Measurements from ENCODE around the gene DCTN3. TPM values are rescaled to one million over a fixed set of nuclear protein-coding genes. Genes with fewer than 3 reads are reported as not detected.

The DCTN3 gene
- total RNA-seq, 2 experiments from 2014 or later: 85.3 to 87.3 TPM

DNA sequence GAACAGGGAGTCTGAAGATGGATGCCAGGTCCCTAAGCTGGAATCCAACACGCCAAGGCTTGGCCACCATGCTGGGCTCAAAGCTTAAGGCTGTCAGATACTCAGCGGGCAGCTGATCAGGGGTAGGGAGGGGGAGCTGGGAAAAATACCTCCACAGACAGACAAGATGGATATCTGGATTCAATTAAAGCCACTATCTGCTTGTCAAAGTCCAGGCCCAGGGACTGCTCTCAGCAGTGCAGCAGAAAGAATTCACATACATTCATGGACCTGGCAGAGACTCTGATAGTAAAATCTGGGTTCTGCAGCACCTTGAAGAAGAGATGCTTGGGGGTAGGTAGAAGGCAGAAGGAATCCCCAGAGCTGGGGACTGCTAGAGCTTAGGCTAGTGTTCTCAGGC, 5.2 kb downstream of the DCTN3 start:
- Mint-ChIP-seq H3K27me3 (no peaks in the 10 kb centered on the region), H3K4me1 (ENCODE audit: low read depth) (peaks cover 30% of the 10 kb centered on the region), H3K4me3 (no peak overlapping the region), H3K9me3 (no peaks in the 10 kb centered on the region), H3K27ac (no peak overlapping the region), H3K36me3 (peaks cover 3% of the 10 kb centered on the region)
- DNase-seq: no peak
- POLR2A ChIA-PET: no interaction called here
- CTCF ChIA-PET: interaction anchor here (1.1 to 5.7 kb wide), 5 partner anchors 12 to 87 kb away, joined by 5 to 135 read pairs (median 7); partner anchors contain the start of genes ARID3C and SIGMAR1
- intact Hi-C loops (cut with micrococcal nuclease): no loop called here

DNA sequence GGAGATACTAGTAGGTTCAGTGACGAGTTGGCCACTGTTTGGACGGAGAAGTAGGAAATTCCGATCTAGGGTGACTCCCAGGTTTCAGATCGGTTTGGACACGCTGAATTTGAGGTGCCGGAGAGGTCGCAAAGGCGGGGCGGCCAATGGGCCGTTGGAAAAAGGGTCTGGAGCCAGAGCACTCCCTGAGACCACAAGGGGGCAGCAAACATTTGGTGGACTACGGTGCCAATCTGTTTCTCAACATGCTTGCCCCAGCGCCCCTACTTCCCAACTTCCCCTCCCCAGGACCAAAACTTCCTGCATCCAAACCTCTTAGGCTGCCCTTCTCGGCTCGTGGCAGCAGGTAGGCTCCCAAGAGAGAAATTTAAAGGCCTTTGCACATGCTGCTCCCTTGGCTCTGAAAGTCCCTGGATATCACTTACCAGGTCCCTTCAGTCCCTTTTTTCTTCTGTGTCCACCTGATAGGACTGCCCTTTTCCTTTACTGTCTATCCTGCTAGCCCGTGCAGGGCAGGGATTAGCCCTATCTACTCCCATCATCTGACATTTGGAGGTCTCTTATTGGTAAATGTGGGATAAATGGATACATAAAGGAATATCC, 7.4 kb downstream of the DCTN3 start:
- CTCF ChIA-PET: interaction anchor here (0.8 to 5.7 kb wide), 13 partner anchors 8 to 90 kb away, joined by 3 to 135 read pairs (median 4); partner anchors contain the start of genes ARID3C, DCTN3, GALT and SIGMAR1
- Mint-ChIP-seq H3K9me3 (no peaks in the 10 kb centered on the region), H3K4me3 (peak overlapping the region; percentile 89), H3K27ac (peak overlapping the region; percentile 85), H3K27me3 (no peaks in the 10 kb centered on the region), H3K36me3 (peaks cover 3% of the 10 kb centered on the region), H3K4me1 (ENCODE audit: low read depth) (peaks cover 21% of the 10 kb centered on the region)
- DNase-seq: peak; percentile 78
- POLR2A ChIA-PET: interaction anchor here (1.0 to 1.8 kb wide), 4 partner anchors 8 to 209 kb away, joined by 3 to 4 read pairs (median 4); partner anchors contain the start of genes DCTN3 and SIGMAR1
- intact Hi-C loops (cut with micrococcal nuclease): loop anchor here (1.0 to 2.0 kb wide), 7 partner anchors 7 to 236 kb away; partner anchors contain the start of genes DCTN3, DNAI1, FAM219A and MYORG

- CTCF ChIA-PET: interaction anchor here (0.6 to 5.7 kb wide), 11 partner anchors 8 to 563 kb away, joined by 3 to 135 read pairs (median 5); partner anchors contain the start of genes DCTN3, GALT, SIGMAR1 and UBAP2
- DNase-seq: peak; percentile 88
- Mint-ChIP-seq H3K27me3 (no peaks in the 10 kb centered on the region), H3K27ac (peak within 1 kb of the TSS; percentile 85), H3K36me3 (peaks cover 3% of the 10 kb centered on the region), H3K4me1 (ENCODE audit: low read depth) (peaks cover 21% of the 10 kb centered on the region), H3K4me3 (peak within 1 kb of the TSS; percentile 89), H3K9me3 (no peaks in the 10 kb centered on the region)
- POLR2A ChIA-PET: interaction anchor here (1.0 to 1.8 kb wide), 5 partner anchors 8 to 208 kb away, joined by 3 to 4 read pairs (median 4); partner anchors contain the start of genes DCTN3 and SIGMAR1
- intact Hi-C loops (cut with micrococcal nuclease): loop anchor here (1.0 to 2.0 kb wide), 6 partner anchors 8 to 235 kb away; partner anchors contain the start of genes DCTN3, DNAI1, FAM219A and MYORG
These were observed 8.2 kb downstream of the DCTN3 start, which contains the start of gene RPP25L for GRCh38 chr9:34611811-34612787. Gene RPP25L, minus strand, starts transcription at chr9:34612097. Its CDS starts 801 bp downstream, at chr9:34611296.

- Mint-ChIP-seq H3K9me3 (no peaks in the 10 kb centered on the region), H3K27ac (peak overlapping the region; percentile 85), H3K27me3 (no peaks in the 10 kb centered on the region), H3K36me3 (peaks cover 3% of the 10 kb centered on the region), H3K4me1 (ENCODE audit: low read depth) (peaks cover 21% of the 10 kb centered on the region), H3K4me3 (peak overlapping the region; percentile 89)
- CTCF ChIA-PET: interaction anchor here (0.6 to 5.7 kb wide), 5 partner anchors 9 to 87 kb away, joined by 4 to 135 read pairs (median 5); partner anchors contain the start of gene SIGMAR1
- POLR2A ChIA-PET: interaction anchor here (1.1 to 1.8 kb wide), 2 partner anchors 9 to 26 kb away, joined by 4 read pairs; partner anchors contain the start of genes DCTN3 and SIGMAR1
- DNase-seq: peak; percentile 16
- intact Hi-C loops (cut with micrococcal nuclease): no loop called here
These were observed 9.0 kb downstream of the DCTN3 start for GRCh38 chr9:34611251-34611810.

- no peak overlapping the region for H3K27ac Mint-ChIP-seq
- DNase-seq: no peak
- ChIA-PET POLR2A (interaction anchor here (1.1 to 1.8 kb wide), 2 partner anchors 10 to 27 kb away, joined by 4 read pairs; partner anchors contain the start of genes DCTN3 and SIGMAR1), CTCF (interaction anchor here (0.6 to 5.7 kb wide), 4 partner anchors 8 to 63 kb away, joined by 4 to 135 read pairs (median 5); partner anchors contain the start of gene SIGMAR1)
- peaks cover 21% of the 10 kb centered on the region for H3K4me1 Mint-ChIP-seq (ENCODE audit: low read depth)
- peaks cover 3% of the 10 kb centered on the region for H3K36me3 Mint-ChIP-seq
- H3K9me3 Mint-ChIP-seq: no peaks in the 10 kb centered on the region
- intact Hi-C loops (cut with micrococcal nuclease): no loop called here
- H3K27me3 Mint-ChIP-seq: no peaks in the 10 kb centered on the region
- peak overlapping the region; percentile 89 for H3K4me3 Mint-ChIP-seq
These were observed 9.7 kb downstream of the DCTN3 start for GRCh38 chr9:34610434-34611206.

DNA sequence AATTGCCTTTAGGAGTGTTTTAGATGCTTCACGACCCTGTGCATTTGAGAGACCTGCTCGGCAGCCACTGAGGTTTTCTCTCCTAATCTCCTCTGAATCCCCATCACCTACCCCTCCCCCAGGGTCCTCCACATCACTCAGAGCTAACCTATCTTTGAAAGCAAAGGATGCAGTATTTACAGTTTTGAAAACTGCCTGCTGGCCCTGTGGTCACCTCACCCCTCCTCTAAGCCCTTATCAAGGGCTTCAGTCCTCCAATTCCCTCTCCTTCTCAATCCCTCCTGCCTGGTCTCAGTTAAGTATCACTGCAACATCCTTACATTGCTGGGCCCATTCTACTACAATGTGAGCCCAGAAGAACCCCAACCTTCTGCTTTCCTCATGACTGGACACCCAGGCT, 13.0 kb downstream of the DCTN3 start:
- Mint-ChIP-seq H3K4me3 (no peak overlapping the region), H3K9me3 (no peaks in the 10 kb centered on the region), H3K4me1 (ENCODE audit: low read depth) (peaks cover 14% of the 10 kb centered on the region), H3K27ac (no peak overlapping the region), H3K27me3 (no peaks in the 10 kb centered on the region), H3K36me3 (peaks cover 3% of the 10 kb centered on the region)
- intact Hi-C loops (cut with micrococcal nuclease): no loop called here
- no peak for DNase-seq
- ChIA-PET CTCF (interaction anchor here (0.8 to 4.9 kb wide), 6 partner anchors 13 to 232 kb away, joined by 3 to 49 read pairs (median 6); partner anchors contain the start of genes DCTN3, GALT and SIGMAR1), POLR2A (no interaction called here)

DNA sequence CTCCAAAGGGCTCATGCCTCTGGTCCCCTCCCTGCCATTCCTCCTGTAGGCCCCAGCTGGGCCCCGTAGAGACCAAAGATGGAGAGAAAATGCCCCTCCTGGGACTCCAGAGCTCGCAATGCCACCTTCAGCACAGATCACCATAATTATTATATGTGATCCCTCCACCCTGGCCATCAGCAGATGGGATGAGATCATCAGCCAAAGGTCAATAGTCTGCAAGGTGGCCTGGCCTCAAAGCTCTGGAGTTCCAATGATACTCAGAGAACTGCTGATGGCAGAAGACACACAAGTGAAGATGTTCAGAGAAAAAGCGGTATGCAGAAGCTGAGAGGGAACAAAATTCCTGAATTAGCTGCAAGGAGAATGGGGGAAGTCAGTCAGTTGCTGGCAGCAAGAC, 13.4 kb downstream of the DCTN3 start:
- CTCF ChIA-PET: interaction anchor here (0.9 to 4.9 kb wide), 6 partner anchors 13 to 59 kb away, joined by 3 to 49 read pairs (median 6); partner anchors contain the start of genes DCTN3, GALT and SIGMAR1
- no peaks in the 10 kb centered on the region for H3K27me3 Mint-ChIP-seq
- no peaks in the 10 kb centered on the region for H3K9me3 Mint-ChIP-seq
- H3K4me1 Mint-ChIP-seq (ENCODE audit: low read depth): peaks cover 12% of the 10 kb centered on the region
- DNase-seq: no peak
- intact Hi-C loops (cut with micrococcal nuclease): no loop called here
- H3K27ac Mint-ChIP-seq: no peak overlapping the region
- H3K36me3 Mint-ChIP-seq: peaks cover 3% of the 10 kb centered on the region
- POLR2A ChIA-PET: no interaction called here
- H3K4me3 Mint-ChIP-seq: no peak overlapping the region

GRCh38 chr9:34606190-34606589, 14.1 kb downstream of the DCTN3 start:
- CTCF ChIA-PET: interaction anchor here (0.9 to 4.9 kb wide), 5 partner anchors 14 to 195 kb away, joined by 3 to 49 read pairs (median 8); partner anchors contain the start of gene SIGMAR1
- peaks cover under 1% of the 10 kb centered on the region for H3K36me3 Mint-ChIP-seq
- POLR2A ChIA-PET: interaction anchor here (0.6 kb wide), 1 partner anchor 550 kb away, joined by 3 read pairs; no protein-coding TSS in a partner anchor
- no peak for DNase-seq
- intact Hi-C loops (cut with micrococcal nuclease): no loop called here
- H3K4me3 Mint-ChIP-seq: no peak overlapping the region
- H3K9me3 Mint-ChIP-seq: no peaks in the 10 kb centered on the region
- peaks cover 9% of the 10 kb centered on the region for H3K4me1 Mint-ChIP-seq (ENCODE audit: low read depth)
- no peak overlapping the region for H3K27ac Mint-ChIP-seq
- no peaks in the 10 kb centered on the region for H3K27me3 Mint-ChIP-seq

GRCh38 chr9:34603610-34604231, 16.6 kb downstream of the DCTN3 start:
- Mint-ChIP-seq H3K4me1 (ENCODE audit: low read depth) (no peaks in the 10 kb centered on the region), H3K4me3 (no peak overlapping the region), H3K9me3 (no peaks in the 10 kb centered on the region), H3K27ac (no peak overlapping the region), H3K27me3 (no peaks in the 10 kb centered on the region), H3K36me3 (no peaks in the 10 kb centered on the region)
- intact Hi-C loops (cut with micrococcal nuclease): loop anchor here (1.0 kb wide), 1 partner anchor 55 kb away; no protein-coding TSS in a partner anchor
- CTCF ChIA-PET: interaction anchor here (0.5 to 4.9 kb wide), 43 partner anchors 8 to 474 kb away, joined by 3 to 49 read pairs (median 5); partner anchors contain the start of genes CCL27, DCTN3, MYORG and RPP25L
- DNase-seq: peak; percentile 85
- POLR2A ChIA-PET: no interaction called here

GRCh38 chr9:34601937-34602573, 18.2 kb downstream of the DCTN3 start:
- ChIA-PET CTCF (interaction anchor here (0.8 to 3.0 kb wide), 11 partner anchors 9 to 528 kb away, joined by 3 to 32 read pairs (median 4); no protein-coding TSS in a partner anchor), POLR2A (no interaction called here)
- DNase-seq: no peak
- intact Hi-C loops (cut with micrococcal nuclease): no loop called here
- Mint-ChIP-seq H3K4me3 (no peak overlapping the region), H3K36me3 (no peaks in the 10 kb centered on the region), H3K4me1 (ENCODE audit: low read depth) (no peaks in the 10 kb centered on the region), H3K9me3 (no peaks in the 10 kb centered on the region), H3K27me3 (no peaks in the 10 kb centered on the region), H3K27ac (no peak overlapping the region)

All from activated CD4-positive, alpha-beta memory T cell treated with anti-CD3 and anti-CD28 coated beads for 36 hours (primary cell).